Suprapubic skin (tissue), 4 donors: ENCODE measurements around the gene B9D2. TPM values are rescaled to one million over a fixed set of nuclear protein-coding genes. Genes with fewer than 3 reads are reported as not detected.

Experiments
- DNase-seq, 2 donors: peaks; one replicate each; pipeline ENCODE4 v3.0.0-alpha.2; 2019; ENCODE audit warnings: low spot score in 2 of 2
- H3K27ac ChIP-seq: fragments of 200-600 bp; sonication (generic); one replicate; pipeline ENCODE4 v1.5.1; 2019
- H3K27me3 ChIP-seq: fragments of 200-600 bp; sonication (generic); one replicate; pipeline ENCODE4 v1.5.1; 2019
- H3K36me3 ChIP-seq: fragments of 200-600 bp; sonication (generic); one replicate; pipeline ENCODE4 v1.5.1; 2019
- H3K4me1 ChIP-seq: fragments of 200-600 bp; sonication (generic); one replicate; pipeline ENCODE4 v1.5.1; 2019
- H3K4me3 ChIP-seq: fragments of 200-600 bp; sonication (generic); one replicate; pipeline ENCODE4 v1.5.1; 2019; ENCODE audit warnings: mild to moderate bottlenecking
- H3K9me3 ChIP-seq: fragments of 200-600 bp; sonication (generic); one replicate; pipeline ENCODE4 v1.5.1; 2019
- EP300 ChIP-seq: sonication (generic); formaldehyde crosslinking; IDR thresholded peaks from one replicate; pipeline ENCODE4 v1.6.1; 2017; ENCODE audit warnings: antibody characterized with exemption
- POLR2A ChIP-seq, 2 donors: fragments of 450-650 bp; IDR thresholded peaks; one replicate each; pipeline ENCODE4 v1.6.1; 2017; ENCODE audit warnings: antibody characterized with exemption in 2 of 2, mild to moderate bottlenecking in 2 of 2, moderate library complexity in 2 of 2
- POLR2AphosphoS5 ChIP-seq, 3 donors: sonication (generic); formaldehyde crosslinking; IDR thresholded peaks; one replicate each; pipeline ENCODE4 v1.6.1; 2017; ENCODE audit warnings: antibody characterized with exemption in 3 of 3
- WGBS: methylation state at CpG from one replicate; pipeline ENCODE4 v1.1.5; 2018; 5-methylcytosine and 5-hydroxymethylcytosine counted together
- total RNA-seq, 4 donors: library from RNA; depleted of rRNA; stranded (reverse); fragments of >200 nt; gene quantifications; one replicate each; pipeline ENCODE4 v1.1.0, GENCODE V29; 2016
- TF ChIP-seq, protein P1 (sequence below), 2 donors: fragments of 200-600 bp in 1 of 2; fragments of 450-650 bp in 1 of 2; sonication (generic) in 1 of 2; IDR thresholded peaks; one replicate each; pipeline ENCODE4 v1.5.1; 2016 to 2019; ENCODE audit warnings: antibody characterized with exemption in 2 of 2, mild to moderate bottlenecking in 1 of 2, moderate library complexity in 1 of 2

B9D2 gene
- total RNA-seq, 4 donors from 2014 or later, result 2.8 to 9.3 (median 4.8) TPM

DNA sequence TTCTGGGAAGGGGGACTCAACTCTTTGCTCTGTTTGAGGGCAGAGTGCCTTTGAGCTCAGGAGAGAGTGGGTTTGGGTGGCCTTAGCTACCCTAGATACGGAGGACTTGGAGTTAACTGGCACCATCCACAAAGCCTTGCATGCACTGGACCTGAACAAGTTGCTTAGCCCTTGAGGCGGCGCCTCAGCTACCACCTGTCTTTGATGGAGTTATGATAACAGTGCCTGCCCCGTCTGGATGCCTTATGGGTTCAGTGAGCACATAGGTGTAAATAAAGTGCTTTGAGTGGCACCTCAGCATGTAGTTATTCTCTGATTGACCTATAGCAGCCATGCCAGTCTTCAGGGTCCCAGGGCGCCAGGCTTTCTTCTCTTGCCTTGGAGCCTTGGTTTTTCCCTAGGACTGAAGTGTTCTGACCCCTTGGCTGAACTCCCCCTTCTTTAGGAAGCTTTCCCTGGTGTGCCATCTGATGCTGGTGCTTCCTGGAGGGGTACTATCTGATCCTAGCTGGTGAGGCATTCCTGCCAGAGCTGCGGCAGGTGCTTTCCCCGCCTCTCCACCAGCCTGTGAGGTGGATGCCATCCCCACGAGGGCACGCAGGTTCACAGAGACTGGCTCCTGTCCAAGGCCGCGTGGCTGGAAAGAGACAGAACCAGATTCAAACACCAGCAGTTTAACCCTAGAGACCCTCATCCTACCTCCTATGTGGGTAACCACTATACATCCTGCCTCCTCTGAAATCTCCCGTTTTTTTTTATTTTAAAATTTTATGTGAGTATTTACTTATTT is 39.4 kb upstream of the B9D2 start:
- Histone ChIP-seq H3K27me3 (no peaks in the 10 kb centered on the region), H3K4me1 (peaks cover 34% of the 10 kb centered on the region), H3K4me3 (no peak overlapping the region), H3K36me3 (peaks cover 5% of the 10 kb centered on the region), H3K27ac (no peak overlapping the region), H3K9me3 (no peaks in the 10 kb centered on the region)
- DNase-seq, result no peak
- 54% methylated on average over 12 of the region's 12 CpGs for WGBS
- TF ChIP-seq POLR2AphosphoS5 (IDR thresholded peaks at IDR 0.05) (no peak), POLR2A (IDR thresholded peaks at IDR 0.05) (no peak), EP300 (no peak)
- TF ChIP-seq, protein P1, sequence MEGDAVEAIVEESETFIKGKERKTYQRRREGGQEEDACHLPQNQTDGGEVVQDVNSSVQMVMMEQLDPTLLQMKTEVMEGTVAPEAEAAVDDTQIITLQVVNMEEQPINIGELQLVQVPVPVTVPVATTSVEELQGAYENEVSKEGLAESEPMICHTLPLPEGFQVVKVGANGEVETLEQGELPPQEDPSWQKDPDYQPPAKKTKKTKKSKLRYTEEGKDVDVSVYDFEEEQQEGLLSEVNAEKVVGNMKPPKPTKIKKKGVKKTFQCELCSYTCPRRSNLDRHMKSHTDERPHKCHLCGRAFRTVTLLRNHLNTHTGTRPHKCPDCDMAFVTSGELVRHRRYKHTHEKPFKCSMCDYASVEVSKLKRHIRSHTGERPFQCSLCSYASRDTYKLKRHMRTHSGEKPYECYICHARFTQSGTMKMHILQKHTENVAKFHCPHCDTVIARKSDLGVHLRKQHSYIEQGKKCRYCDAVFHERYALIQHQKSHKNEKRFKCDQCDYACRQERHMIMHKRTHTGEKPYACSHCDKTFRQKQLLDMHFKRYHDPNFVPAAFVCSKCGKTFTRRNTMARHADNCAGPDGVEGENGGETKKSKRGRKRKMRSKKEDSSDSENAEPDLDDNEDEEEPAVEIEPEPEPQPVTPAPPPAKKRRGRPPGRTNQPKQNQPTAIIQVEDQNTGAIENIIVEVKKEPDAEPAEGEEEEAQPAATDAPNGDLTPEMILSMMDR (IDR thresholded peaks at IDR 0.05), result no peak

DNA sequence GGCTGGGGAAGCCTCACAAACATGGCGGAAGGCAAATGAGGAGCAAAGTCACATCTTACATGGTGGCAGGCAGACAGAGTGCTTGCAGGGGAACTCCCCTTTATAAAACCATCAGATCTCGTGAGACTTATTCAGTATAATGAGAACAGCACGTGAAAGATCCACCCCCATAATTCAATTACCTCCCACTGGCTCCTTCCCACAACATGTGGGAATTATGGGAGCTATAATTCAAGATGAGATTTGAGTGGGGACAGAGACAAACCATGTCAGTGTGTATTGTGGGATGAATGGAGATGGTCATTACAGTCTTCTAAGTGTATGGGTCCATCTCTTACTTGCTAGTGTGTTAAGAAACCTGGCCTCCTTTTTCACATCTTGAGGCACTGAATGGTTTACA is 38.1 kb upstream of the B9D2 start:
- Histone ChIP-seq H3K27me3 (no peaks in the 10 kb centered on the region), H3K27ac (no peak overlapping the region), H3K36me3 (peaks cover 5% of the 10 kb centered on the region), H3K4me1 (peaks cover 33% of the 10 kb centered on the region), H3K4me3 (no peak overlapping the region), H3K9me3 (no peaks in the 10 kb centered on the region)
- DNase-seq, result no peak
- no peak for TF ChIP-seq POLR2AphosphoS5 (IDR thresholded peaks at IDR 0.05)
- TF ChIP-seq, protein P1 (IDR thresholded peaks at IDR 0.05), result no peak
- TF ChIP-seq POLR2A (IDR thresholded peaks at IDR 0.05), result no peak
- WGBS, result 60% methylated on average over 3 of the region's 3 CpGs

DNA sequence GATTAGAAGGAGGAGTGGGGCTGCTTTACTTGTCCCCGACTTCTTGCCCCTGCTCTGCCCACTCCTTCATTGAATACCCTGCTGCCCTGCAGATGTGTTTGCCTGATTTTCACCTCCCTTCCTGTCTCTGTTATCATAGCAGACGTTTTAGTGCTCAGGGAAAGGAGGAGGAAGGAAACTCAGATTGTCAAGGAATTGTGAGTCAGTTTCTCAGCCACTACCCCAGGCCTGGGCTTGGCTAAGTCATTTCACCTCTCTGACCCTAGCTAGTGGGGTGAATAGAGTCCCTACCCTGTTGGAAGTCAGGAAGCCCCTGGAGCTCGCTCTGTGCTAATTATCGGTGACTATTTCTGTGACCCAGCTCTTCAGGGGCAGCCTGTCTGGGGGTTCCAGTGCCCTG is 37.5 kb upstream of the B9D2 start:
- Histone ChIP-seq H3K9me3 (no peaks in the 10 kb centered on the region), H3K36me3 (peaks cover 5% of the 10 kb centered on the region), H3K27me3 (no peaks in the 10 kb centered on the region), H3K27ac (no peak overlapping the region), H3K4me1 (peaks cover 38% of the 10 kb centered on the region), H3K4me3 (no peak overlapping the region)
- TF ChIP-seq POLR2AphosphoS5 (IDR thresholded peaks at IDR 0.05) (no peak), EP300 (no peak), POLR2A (IDR thresholded peaks at IDR 0.05) (no peak)
- TF ChIP-seq, protein P1 (IDR thresholded peaks at IDR 0.05), result no peak
- WGBS, result 73% methylated on average over 4 of the region's 4 CpGs
- no peak for DNase-seq

DNA sequence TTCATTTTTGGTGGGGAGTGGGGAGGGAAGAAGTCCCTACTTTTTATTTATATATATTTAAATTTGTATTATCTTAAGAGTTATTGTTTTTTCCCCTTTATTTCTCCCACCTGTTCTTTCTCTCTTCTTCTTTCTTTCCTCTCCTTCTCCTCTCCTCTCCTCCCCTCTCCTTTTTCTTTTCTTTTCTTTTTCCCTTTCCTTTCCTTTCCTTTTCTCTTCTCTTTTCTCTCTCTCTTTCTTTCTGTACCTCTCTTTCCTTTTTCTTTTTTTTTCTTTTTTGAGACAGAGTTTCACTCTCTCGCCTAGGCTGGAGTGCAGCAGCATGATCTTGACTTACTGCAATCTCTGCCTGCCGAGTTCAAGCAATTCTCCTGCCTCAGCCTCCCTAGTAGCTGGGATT is 35.6 kb upstream of the B9D2 start:
- no peak overlapping the region for H3K27ac ChIP-seq
- no peak for DNase-seq
- peaks cover 37% of the 10 kb centered on the region for H3K4me1 ChIP-seq
- no peaks in the 10 kb centered on the region for H3K9me3 ChIP-seq
- H3K27me3 ChIP-seq, result no peaks in the 10 kb centered on the region
- peaks cover 5% of the 10 kb centered on the region for H3K36me3 ChIP-seq
- WGBS, result 93% methylated on average over 2 of the region's 2 CpGs
- TF ChIP-seq, protein P1 (IDR thresholded peaks at IDR 0.05), result no peak
- TF ChIP-seq EP300 (no peak), POLR2AphosphoS5 (IDR thresholded peaks at IDR 0.05) (no peak), POLR2A (IDR thresholded peaks at IDR 0.05) (no peak)
- H3K4me3 ChIP-seq, result no peak overlapping the region

DNA sequence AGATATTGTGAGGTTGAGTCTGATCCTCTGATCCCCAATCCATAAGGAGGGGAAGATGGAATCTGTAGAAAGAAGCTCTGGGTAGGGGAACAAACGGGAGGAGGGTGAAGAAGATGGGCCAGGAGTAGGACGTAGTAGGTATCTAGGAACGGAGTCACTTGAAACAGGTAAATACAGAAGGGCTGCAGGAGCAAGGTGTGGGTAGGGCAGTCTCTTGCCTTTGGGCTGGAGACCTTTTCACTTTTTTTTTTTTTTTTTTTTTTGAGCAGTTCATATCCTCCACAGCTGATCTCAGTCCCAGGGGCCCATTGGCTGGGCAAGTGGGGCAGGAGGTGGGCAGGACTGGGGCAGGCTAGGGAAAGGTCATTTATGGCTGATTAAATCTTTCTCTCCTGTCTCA is 35.1 kb upstream of the B9D2 start:
- 78% methylated on average over 3 of the region's 3 CpGs for WGBS
- no peak for DNase-seq
- H3K9me3 ChIP-seq, result no peaks in the 10 kb centered on the region
- H3K27me3 ChIP-seq, result no peaks in the 10 kb centered on the region
- no peak overlapping the region for H3K27ac ChIP-seq
- H3K4me1 ChIP-seq, result peaks cover 37% of the 10 kb centered on the region
- TF ChIP-seq EP300 (no peak), POLR2A (IDR thresholded peaks at IDR 0.05) (no peak), POLR2AphosphoS5 (IDR thresholded peaks at IDR 0.05) (no peak)
- TF ChIP-seq, protein P1 (IDR thresholded peaks at IDR 0.05), result no peak
- peaks cover 5% of the 10 kb centered on the region for H3K36me3 ChIP-seq
- peak overlapping the region; percentile 96 for H3K4me3 ChIP-seq
